ENCODE data around the gene THAP12.
A peak's percentile ranks its signal among the peaks of the same experiment; 100 is the strongest.

Gene THAP12

GRCh38 chr11:76379807-76380158 is 1.1 kb downstream of the THAP12 start:
- DNase-seq: no peak

- DNase-seq: no peak
Measured at GRCh38 chr11:76376746-76377558, 4.0 kb downstream of the THAP12 start.

GRCh38 chr11:76371170-76371569 is 9.8 kb downstream of the THAP12 start:
- no peak for DNase-seq

GRCh38 chr11:76369406-76369805 is 11.5 kb downstream of the THAP12 start:
- peak; percentile 75 for DNase-seq

GRCh38 chr11:76368490-76368889 is 12.4 kb downstream of the THAP12 start:
- no peak for DNase-seq

- no peak for DNase-seq
Measured at GRCh38 chr11:76365038-76365679, 15.8 kb downstream of the THAP12 start.

GRCh38 chr11:76362716-76363115 is 18.2 kb downstream of the THAP12 start:
- DNase-seq: no peak

GRCh38 chr11:76361776-76362175 is 19.2 kb downstream of the THAP12 start:
- no peak for DNase-seq

- DNase-seq: no peak
Measured at GRCh38 chr11:76361374-76361773, 19.6 kb downstream of the THAP12 start.

- no peak for DNase-seq
Measured at GRCh38 chr11:76355172-76355571, 25.8 kb downstream of the THAP12 start.

- no peak for DNase-seq
Measured at GRCh38 chr11:76348348-76348747, 32.6 kb downstream of the THAP12 start.

- DNase-seq: no peak
Measured at GRCh38 chr11:76347466-76347865, 33.5 kb downstream of the THAP12 start.

- DNase-seq: no peak
Measured at GRCh38 chr11:76339221-76339620, 41.7 kb downstream of the THAP12 start.

GRCh38 chr11:76337923-76338322 is 43.0 kb downstream of the THAP12 start:
- no peak for DNase-seq

GRCh38 chr11:76337469-76337868 is 43.5 kb downstream of the THAP12 start:
- no peak for DNase-seq

- DNase-seq: no peak
Measured at GRCh38 chr11:76336597-76336996, 44.3 kb downstream of the THAP12 start.

- DNase-seq: no peak
Measured at GRCh38 chr11:76335842-76336241, 45.1 kb downstream of the THAP12 start.

GRCh38 chr11:76334826-76335389 is 46.0 kb downstream of the THAP12 start:
- no peak for DNase-seq

GRCh38 chr11:76330651-76331050 is 50.3 kb downstream of the THAP12 start:
- DNase-seq: no peak

GRCh38 chr11:76329983-76330382 is 50.9 kb downstream of the THAP12 start:
- no peak for DNase-seq

- no peak for DNase-seq
Measured at GRCh38 chr11:76329084-76329648, 51.8 kb downstream of the THAP12 start.

- DNase-seq: no peak
Measured at GRCh38 chr11:76327756-76328388, 53.1 kb downstream of the THAP12 start.

GRCh38 chr11:76327202-76327601 is 53.7 kb downstream of the THAP12 start:
- no peak for DNase-seq

Data from NCI-H510A treated with DMSO at 0.1 percent for 48 hours (cell line).